ENCODE results near the gene SFTPD. TPM values are rescaled to one million over a fixed set of nuclear protein-coding genes. Genes with fewer than 3 reads are reported as not detected.
"Not testable (repeated sequence)": the region's sequence is repeated elsewhere in the genome, so short reads cannot be mapped to it uniquely, and the experiment has no call there.

SFTPD gene
- polyA plus RNA-seq, 1 of the 3 experiments (the other 2 are of a cell fraction), result 0.03 TPM

DNA sequence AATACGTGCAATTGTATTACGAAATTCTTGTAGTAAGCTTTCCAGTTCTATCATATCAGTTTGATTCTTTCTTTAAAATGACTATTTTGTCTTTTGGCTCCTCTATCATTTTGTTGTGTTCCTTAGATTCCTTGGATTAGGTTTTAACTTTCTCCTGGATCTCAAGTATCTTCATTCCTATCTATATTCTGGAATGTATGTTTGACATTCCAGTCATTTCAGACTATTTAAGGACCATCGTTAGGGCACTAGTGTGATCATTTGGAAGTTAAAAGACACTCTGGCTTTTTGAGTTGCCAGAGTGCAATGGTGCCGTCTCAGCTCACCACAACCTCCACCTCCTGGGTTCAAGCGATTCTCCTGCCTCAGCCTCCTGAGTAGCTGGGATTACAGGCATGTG is 45.7 kb upstream of the SFTPD start:
- H3K9ac ChIP-seq, result no peak overlapping the region
- H3K4me1 ChIP-seq (ENCODE audit: control insufficient read depth in 1 of 2, insufficient read depth in 2 of 2, low read depth in 1 of 2, low read length in 1 of 2), result no peaks in the 10 kb centered on the region; a peak in 1 of 4 replicates
- WGBS (ENCODE audit: low lambda C conversion rate), result 59% methylated on average over 5 of the region's 5 CpGs
- no peaks in the 10 kb centered on the region for H3F3A ChIP-seq (replicated peaks; ENCODE audit: insufficient read depth)
- no peaks in the 10 kb centered on the region for H3K36me3 ChIP-seq (replicated peaks in 1 of 2; ENCODE audit: control insufficient read depth in 1 of 2, insufficient read depth in 2 of 2, low read length in 1 of 2)
- H3K4me2 ChIP-seq, result no peak overlapping the region
- DNase-seq, result no peak
- H4K20me1 ChIP-seq (ENCODE audit: insufficient read depth), result no peaks in the 10 kb centered on the region
- H3K79me2 ChIP-seq (ENCODE audit: insufficient read depth), result no peaks in the 10 kb centered on the region
- H3K27ac ChIP-seq (ENCODE audit: low read depth in 2 of 2, low read length in 1 of 2), result no peak overlapping the region
- TF ChIP-seq YY1 (IDR thresholded peaks at IDR 0.05; ENCODE audit: low read depth) (no peak), EP300 (IDR thresholded peaks at IDR 0.05; ENCODE audit: borderline replicate concordance in 1 of 2, low read depth in 1 of 2, low read length in 1 of 2) (no peak), NRF1 (IDR thresholded peaks at IDR 0.05; ENCODE audit: low read depth, low read length) (no peak), TAF1 (IDR thresholded peaks at IDR 0.05; ENCODE audit: borderline replicate concordance, low read depth, low read length) (no peak), FOSL2 (IDR thresholded peaks at IDR 0.05; ENCODE audit: borderline replicate concordance, low read depth) (no peak), POLR2AphosphoS5 (IDR thresholded peaks at IDR 0.05; ENCODE audit: low read depth, low read length) (no peak), GABPA (IDR thresholded peaks at IDR 0.05; ENCODE audit: low read depth) (no peak), RFX5 (IDR thresholded peaks at IDR 0.05; ENCODE audit: low read length) (no peak), RXRA (IDR thresholded peaks at IDR 0.05; ENCODE audit: borderline replicate concordance, low read depth) (no peak), MEF2A (IDR thresholded peaks at IDR 0.05; ENCODE audit: borderline replicate concordance, low read depth) (no peak), FOXJ3 (CRISPR knock-in tag; IDR thresholded peaks at IDR 0.05) (no peak), FOXM1 (IDR thresholded peaks at IDR 0.05; ENCODE audit: low read depth) (no peak)
- TF ChIP-seq, protein P1, sequence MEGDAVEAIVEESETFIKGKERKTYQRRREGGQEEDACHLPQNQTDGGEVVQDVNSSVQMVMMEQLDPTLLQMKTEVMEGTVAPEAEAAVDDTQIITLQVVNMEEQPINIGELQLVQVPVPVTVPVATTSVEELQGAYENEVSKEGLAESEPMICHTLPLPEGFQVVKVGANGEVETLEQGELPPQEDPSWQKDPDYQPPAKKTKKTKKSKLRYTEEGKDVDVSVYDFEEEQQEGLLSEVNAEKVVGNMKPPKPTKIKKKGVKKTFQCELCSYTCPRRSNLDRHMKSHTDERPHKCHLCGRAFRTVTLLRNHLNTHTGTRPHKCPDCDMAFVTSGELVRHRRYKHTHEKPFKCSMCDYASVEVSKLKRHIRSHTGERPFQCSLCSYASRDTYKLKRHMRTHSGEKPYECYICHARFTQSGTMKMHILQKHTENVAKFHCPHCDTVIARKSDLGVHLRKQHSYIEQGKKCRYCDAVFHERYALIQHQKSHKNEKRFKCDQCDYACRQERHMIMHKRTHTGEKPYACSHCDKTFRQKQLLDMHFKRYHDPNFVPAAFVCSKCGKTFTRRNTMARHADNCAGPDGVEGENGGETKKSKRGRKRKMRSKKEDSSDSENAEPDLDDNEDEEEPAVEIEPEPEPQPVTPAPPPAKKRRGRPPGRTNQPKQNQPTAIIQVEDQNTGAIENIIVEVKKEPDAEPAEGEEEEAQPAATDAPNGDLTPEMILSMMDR (IDR thresholded peaks at IDR 0.05), result no peak
- TF ChIP-seq, protein P2, sequence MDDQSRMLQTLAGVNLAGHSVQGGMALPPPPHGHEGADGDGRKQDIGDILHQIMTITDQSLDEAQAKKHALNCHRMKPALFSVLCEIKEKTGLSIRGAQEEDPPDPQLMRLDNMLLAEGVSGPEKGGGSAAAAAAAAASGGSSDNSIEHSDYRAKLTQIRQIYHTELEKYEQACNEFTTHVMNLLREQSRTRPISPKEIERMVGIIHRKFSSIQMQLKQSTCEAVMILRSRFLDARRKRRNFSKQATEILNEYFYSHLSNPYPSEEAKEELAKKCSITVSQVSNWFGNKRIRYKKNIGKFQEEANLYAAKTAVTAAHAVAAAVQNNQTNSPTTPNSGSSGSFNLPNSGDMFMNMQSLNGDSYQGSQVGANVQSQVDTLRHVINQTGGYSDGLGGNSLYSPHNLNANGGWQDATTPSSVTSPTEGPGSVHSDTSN (IDR thresholded peaks at IDR 0.05), result no peak
- TF ChIP-seq, protein P3, sequence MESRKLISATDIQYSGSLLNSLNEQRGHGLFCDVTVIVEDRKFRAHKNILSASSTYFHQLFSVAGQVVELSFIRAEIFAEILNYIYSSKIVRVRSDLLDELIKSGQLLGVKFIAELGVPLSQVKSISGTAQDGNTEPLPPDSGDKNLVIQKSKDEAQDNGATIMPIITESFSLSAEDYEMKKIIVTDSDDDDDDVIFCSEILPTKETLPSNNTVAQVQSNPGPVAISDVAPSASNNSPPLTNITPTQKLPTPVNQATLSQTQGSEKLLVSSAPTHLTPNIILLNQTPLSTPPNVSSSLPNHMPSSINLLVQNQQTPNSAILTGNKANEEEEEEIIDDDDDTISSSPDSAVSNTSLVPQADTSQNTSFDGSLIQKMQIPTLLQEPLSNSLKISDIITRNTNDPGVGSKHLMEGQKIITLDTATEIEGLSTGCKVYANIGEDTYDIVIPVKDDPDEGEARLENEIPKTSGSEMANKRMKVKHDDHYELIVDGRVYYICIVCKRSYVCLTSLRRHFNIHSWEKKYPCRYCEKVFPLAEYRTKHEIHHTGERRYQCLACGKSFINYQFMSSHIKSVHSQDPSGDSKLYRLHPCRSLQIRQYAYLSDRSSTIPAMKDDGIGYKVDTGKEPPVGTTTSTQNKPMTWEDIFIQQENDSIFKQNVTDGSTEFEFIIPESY (IDR thresholded peaks at IDR 0.05; ENCODE audit: borderline replicate concordance, low read depth), result no peak
- TF ChIP-seq, protein P4, sequence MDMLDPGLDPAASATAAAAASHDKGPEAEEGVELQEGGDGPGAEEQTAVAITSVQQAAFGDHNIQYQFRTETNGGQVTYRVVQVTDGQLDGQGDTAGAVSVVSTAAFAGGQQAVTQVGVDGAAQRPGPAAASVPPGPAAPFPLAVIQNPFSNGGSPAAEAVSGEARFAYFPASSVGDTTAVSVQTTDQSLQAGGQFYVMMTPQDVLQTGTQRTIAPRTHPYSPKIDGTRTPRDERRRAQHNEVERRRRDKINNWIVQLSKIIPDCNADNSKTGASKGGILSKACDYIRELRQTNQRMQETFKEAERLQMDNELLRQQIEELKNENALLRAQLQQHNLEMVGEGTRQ (IDR thresholded peaks at IDR 0.05; ENCODE audit: borderline replicate concordance, low read depth, low read length), result no peak
- no peaks in the 10 kb centered on the region for H3K9me2 ChIP-seq
- POLR2A ChIA-PET, result no interaction called here
- H3K4me3 ChIP-seq (ENCODE audit: low read depth in 2 of 2, low read length in 1 of 2), result no peak overlapping the region
- CTCF ChIA-PET, result interaction anchor here (0.9 kb wide), 1 partner anchor 14 kb away, joined by 3 read pairs; no protein-coding TSS in a partner anchor
- peaks cover 11% of the 10 kb centered on the region; the same call in 1 of the 2 replicates for H3K9me3 ChIP-seq
- H3K27me3 ChIP-seq (ENCODE audit: insufficient read depth), result no peaks in the 10 kb centered on the region
- H2AFZ ChIP-seq (ENCODE audit: low read depth), result no peak overlapping the region

DNA sequence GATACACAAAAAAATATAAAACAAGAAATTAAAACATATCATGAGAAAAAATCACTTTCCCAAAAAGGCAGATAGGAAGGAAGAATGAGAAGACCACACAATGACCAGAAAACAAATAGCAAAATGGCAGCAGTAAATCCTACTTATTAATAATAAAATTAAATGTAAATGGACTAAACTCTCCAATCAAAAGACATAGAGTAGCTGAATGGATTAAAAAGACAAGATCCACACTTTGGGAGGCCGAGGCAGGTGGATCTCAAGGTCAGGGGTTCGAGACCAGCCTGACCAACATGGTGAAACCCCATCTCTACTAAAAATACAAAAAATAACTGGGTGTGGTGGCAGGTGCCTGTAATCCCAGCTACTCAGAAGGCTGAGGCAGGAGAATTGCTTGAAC is 39.3 kb upstream of the SFTPD start:
- POLR2A ChIA-PET; H2AFZ ChIP-seq (ENCODE audit: low read depth); H3K79me2 ChIP-seq (ENCODE audit: insufficient read depth); H3F3A ChIP-seq (replicated peaks; ENCODE audit: insufficient read depth); H3K9me2 ChIP-seq; H4K20me1 ChIP-seq (ENCODE audit: insufficient read depth); H3K27ac ChIP-seq (ENCODE audit: low read depth in 2 of 2, low read length in 1 of 2); H3K27me3 ChIP-seq (ENCODE audit: insufficient read depth); CTCF ChIA-PET; H3K9ac ChIP-seq; H3K4me3 ChIP-seq (ENCODE audit: low read depth in 2 of 2, low read length in 1 of 2); DNase-seq; H3K36me3 ChIP-seq (replicated peaks in 1 of 2; ENCODE audit: control insufficient read depth in 1 of 2, insufficient read depth in 2 of 2, low read length in 1 of 2); H3K4me1 ChIP-seq (ENCODE audit: control insufficient read depth in 1 of 2, insufficient read depth in 2 of 2, low read depth in 1 of 2, low read length in 1 of 2); H3K4me2 ChIP-seq: not testable (repeated sequence)
- 11% methylated on average over 2 of the region's 2 CpGs for WGBS (ENCODE audit: low lambda C conversion rate)
- H3K9me3 ChIP-seq, result peaks cover 11% of the 10 kb centered on the region; the same call in 1 of the 2 replicates
